Cortex of kidney (tissue), 1 donor: ENCODE results near the gene VRK2.
"Not testable (repeated sequence)": the region's sequence is repeated elsewhere in the genome, so short reads cannot be mapped to it uniquely, and the experiment has no call there.

Experiments
- DNase-seq: peaks from one replicate; lab custom pipeline; 2025; lab: John Stamatoyannopoulos, UW

The VRK2 gene

GRCh38 chr2:58163913-58164312 lies 117.3 kb downstream of the VRK2 start:
- DNase-seq = no peak

- DNase-seq = not testable (repeated sequence)
Observed at GRCh38 chr2:58168130-58168529, 121.5 kb downstream of the VRK2 start.

GRCh38 chr2:58169845-58170244 lies 123.2 kb downstream of the VRK2 start:
- DNase-seq = not testable (repeated sequence)

DNA sequence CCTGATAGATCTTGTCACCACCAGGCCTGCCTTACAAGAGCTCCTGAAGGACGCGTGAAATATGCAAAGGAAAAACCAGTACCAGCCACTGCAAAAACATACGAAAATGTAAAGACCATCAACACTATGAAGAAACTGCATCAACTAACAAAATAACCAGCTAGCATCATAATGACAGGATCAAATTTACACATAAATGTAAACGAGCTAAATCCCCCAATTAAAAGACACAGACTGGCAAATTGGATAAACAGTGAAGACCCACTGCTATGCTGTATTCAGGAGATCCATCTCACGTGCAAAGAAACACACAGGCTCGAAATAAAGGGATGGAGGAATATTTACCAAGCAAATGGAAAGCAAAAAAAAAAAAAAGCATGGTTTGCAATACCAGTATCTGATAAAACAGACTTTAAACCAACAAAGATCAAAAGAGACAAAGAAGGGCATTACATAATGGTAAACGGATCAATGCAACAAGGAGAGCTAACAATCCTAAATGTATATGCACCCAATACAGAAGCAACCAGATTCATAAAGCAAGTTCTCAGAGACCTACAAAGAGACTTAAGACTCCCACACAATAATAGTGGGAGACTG lies 123.8 kb downstream of the VRK2 start:
- DNase-seq = not testable (repeated sequence)

GRCh38 chr2:58171831-58172230 lies 125.2 kb downstream of the VRK2 start:
- DNase-seq = not testable (repeated sequence)

DNA sequence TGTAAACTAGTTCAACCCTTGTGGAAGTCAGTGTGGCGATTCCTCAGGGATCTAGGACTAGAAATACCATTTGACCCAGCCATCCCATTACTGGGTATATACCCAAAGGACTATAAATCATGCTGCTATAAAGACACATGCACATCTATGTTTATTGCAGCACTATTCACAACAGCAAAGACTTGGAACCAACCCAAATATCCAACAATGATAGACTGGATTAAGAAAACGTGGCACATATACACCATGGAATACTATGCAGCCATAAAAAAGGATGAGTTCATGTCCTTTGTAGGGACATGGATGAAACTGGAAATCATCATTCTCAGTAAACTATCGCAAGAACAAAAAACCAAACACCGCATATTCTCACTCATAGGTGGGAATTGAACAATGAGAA lies 130.6 kb downstream of the VRK2 start:
- not testable (repeated sequence) for DNase-seq

DNA sequence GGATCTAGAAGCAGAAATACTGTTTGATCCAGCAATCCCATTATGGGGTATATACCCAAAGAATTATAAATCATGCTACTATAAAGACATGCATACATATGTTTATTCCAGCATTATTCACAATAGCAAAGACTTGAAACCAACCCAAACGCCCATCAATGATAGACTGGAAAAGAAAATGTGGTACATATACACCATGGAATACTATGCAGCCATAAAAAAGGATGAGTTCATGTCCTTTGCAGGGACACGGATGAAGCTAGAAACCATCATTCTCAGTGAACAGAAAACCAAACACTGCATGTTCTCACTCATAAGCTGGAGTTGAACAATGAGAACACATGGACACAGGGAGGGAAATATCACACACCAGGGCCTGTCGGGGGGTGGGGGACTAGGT lies 133.6 kb downstream of the VRK2 start:
- not testable (repeated sequence) for DNase-seq

GRCh38 chr2:58180635-58181034 lies 134.0 kb downstream of the VRK2 start:
- no peak for DNase-seq

GRCh38 chr2:58182527-58182926 lies 135.9 kb downstream of the VRK2 start:
- no peak for DNase-seq

- DNase-seq = no peak
Observed at GRCh38 chr2:58186501-58186900, 139.9 kb downstream of the VRK2 start.

- not testable (repeated sequence) for DNase-seq
Observed at GRCh38 chr2:58187022-58187421, 140.4 kb downstream of the VRK2 start.

DNA sequence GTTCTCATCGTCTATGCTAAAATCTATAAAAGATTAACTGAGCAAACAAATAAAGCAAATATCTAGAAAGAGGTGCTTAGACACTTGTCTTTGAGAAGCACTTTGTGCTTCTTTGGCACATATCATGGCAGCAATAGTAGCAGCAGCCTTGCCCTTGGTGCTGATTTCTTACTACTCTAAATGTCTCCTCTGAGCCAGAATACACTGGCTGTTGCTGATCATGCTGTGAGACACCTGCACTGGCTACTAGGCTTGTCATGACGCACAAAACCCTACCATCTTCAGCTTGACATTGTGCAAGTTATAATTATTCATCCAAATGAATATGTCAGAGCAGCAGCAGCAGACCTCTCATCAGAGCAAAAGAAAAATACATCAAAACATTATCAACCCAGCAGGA lies 147.9 kb downstream of the VRK2 start:
- no peak for DNase-seq

GRCh38 chr2:58195662-58196061 lies 149.1 kb downstream of the VRK2 start:
- no peak for DNase-seq

DNA sequence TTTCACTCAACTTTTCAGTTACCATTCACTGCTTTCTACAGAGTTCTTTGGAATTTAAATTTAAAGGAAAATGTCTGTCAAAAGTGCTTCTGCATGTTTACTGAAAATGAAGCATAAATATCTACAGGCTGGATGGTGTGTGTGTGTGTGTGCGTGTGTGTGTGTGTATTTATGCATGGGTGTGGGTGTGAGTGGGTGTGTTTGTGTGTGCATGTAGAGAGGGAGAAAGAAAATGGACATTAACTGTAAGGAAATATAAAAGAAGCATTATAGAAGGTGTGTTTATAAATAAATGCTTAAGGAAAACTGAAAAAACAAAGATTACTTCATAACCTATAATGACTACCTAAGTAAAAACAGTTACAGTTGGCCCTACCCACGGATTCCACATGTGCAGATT lies 151.3 kb downstream of the VRK2 start:
- no peak for DNase-seq

- no peak for DNase-seq
Observed at GRCh38 chr2:58202404-58202803, 155.8 kb downstream of the VRK2 start.

- no peak for DNase-seq
Observed at GRCh38 chr2:58203018-58203417, 156.4 kb downstream of the VRK2 start.

DNA sequence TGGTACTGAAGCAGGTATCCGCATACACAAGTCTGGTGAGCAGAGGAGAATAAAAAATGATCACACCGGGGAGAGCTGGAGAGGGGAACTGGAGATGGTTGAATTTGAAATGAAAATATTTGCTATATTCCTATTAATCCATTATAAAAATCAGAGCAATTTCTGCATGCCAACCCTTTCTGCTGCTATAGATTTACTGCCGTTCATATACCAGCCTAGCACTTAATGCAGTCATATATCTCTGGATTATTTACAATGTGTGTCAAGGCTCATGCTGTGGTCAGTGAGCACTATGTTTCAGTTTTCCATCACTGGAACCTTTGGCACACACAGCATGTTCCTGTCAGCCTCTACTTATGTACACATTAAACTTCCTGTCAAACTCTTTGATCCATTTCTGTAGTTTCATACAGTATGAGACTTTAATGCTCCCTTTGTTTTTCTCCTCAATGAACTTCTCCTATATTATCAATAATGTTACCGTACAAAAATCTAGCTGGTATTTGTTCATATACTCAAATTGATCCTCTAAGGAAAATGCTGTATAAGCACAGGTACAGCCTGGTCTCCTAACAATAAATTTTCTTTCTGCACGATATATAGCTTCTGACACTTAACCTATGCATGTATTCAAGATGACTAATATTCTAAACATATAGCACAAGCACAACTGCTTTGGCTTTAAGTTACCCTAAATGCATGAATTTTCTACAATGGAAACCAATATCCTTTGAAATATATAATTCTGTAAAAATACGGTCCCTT lies 157.8 kb downstream of the VRK2 start:
- no peak for DNase-seq

GRCh38 chr2:58206785-58207184 lies 160.2 kb downstream of the VRK2 start:
- no peak for DNase-seq

GRCh38 chr2:58207189-58207588 lies 160.6 kb downstream of the VRK2 start:
- DNase-seq = no peak
